ENCODE measurements around the gene HSF2BP.
"Not testable (repeated sequence)": the region's sequence is repeated elsewhere in the genome, so short reads cannot be mapped to it uniquely, and the experiment has no call there.

HSF2BP gene

DNA sequence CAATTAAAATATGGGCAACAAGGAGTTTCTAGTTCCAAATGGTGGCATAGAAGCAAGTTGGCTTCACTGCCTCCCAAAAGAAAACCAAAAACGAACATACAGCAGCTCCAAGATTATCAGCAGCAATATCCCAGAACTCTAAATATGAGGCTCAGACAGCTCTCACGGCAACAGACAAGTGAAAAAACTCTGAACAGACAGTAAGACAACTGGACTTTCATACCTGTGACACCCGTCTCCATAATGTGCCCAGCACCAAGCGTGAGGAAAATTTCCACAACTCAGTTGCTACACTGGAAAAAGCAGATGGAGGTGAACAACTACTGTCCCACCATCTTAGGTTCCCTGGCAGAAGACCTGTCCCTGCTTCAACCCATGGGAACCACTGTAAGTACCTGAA is 39.9 kb downstream of the HSF2BP start:
- no peak for DNase-seq (ENCODE audit: low read depth in 2 of 2)

DNA sequence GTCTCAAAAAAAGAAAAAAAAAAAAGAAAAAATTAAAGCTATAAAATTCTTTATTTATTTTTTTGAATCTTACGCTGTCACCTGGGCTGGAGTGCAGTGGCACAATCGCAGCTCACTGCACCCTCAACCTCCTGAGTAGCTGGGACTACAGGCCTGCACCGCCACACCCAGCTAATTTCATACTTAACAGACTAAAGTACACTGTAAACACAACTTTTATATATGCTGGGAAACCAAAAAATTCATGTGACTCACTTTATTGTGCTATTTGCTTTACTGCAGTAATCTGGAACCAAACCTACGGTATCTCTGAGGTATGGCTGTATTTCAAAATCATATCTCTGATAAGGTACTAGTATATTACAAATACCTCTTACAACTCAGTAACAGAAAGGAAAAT is 40.3 kb downstream of the HSF2BP start:
- DNase-seq (ENCODE audit: low read depth in 2 of 2), result no peak

DNA sequence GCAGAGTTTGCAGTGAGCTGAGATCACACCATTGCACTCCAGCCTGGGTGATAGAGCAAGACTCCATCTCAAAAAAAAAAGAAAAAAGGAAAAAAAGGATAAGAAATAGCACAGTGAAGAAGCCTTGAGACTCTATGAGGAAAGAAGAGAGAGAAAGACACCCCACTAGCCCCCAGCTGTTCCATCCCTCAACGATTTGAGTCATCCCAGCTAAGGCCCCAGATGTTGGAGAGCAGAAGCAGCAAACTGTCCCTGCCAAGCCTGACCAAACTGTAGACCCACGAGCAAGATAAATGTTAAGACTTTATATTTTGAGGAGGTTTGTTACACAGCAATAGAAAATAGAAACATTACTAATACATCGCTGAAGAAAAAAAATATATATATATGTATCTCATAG is 42.4 kb downstream of the HSF2BP start:
- DNase-seq (ENCODE audit: low read depth in 2 of 2), result not testable (repeated sequence)

DNA sequence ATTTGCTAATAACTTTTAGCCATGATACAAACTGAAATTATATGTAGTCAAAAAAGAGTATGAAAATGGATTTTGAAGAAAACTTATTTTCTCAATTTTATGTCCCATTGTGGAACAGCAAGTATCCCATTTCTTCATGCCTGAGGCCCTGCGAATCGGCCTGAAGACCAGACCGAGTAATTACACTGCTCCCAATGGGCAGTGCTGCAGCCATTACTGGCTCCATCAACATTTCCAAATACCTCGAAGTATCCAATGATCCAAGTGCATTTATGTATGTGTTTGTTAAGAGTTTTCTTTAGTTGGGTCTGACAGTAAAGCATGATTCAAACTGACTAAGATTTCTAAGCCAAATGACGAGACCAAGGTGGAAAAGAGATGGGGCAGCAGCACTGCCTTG is 44.4 kb downstream of the HSF2BP start:
- DNase-seq (ENCODE audit: low read depth in 2 of 2), result no peak

DNA sequence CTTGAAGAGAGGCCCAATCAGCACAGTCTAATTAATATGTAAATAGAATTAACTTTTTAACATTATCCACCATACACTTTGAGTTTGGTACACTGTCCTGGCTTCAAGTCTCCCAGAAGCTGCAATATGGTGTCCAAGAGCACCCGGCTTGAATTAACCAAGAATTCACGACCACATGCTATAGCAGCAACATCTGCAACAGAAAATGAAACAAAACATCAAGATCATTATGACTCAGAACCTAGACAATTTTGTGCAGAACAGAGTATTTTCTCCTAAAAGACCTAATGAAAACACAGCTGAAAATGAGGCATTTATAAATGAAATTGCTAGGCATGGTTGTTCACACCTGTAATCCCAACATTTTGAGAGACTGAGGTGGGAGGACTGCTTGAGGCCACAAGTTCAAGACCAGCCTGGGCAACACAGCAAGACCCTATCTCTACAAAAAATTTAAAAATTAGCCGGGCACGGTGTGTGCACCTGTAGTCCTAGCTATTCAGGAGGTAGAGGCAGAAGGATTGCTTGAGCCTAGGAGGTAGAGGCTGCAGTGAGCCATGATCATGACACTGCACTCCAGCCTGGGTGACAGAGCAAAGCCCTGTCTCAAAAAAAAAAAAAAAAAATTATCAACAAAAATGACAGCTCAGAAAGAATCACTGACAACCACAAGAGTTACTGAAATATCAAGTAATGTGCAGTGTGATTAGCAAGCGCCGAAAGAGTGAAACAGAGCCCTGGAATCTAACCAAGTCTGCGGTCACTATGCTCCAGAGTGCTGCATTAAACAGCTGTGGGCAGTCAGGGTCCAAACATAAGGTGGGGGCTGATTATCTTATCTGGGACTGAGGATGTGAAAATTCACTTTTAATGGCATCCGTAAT is 45.3 kb downstream of the HSF2BP start:
- no peak for DNase-seq (ENCODE audit: low read depth in 2 of 2)

DNA sequence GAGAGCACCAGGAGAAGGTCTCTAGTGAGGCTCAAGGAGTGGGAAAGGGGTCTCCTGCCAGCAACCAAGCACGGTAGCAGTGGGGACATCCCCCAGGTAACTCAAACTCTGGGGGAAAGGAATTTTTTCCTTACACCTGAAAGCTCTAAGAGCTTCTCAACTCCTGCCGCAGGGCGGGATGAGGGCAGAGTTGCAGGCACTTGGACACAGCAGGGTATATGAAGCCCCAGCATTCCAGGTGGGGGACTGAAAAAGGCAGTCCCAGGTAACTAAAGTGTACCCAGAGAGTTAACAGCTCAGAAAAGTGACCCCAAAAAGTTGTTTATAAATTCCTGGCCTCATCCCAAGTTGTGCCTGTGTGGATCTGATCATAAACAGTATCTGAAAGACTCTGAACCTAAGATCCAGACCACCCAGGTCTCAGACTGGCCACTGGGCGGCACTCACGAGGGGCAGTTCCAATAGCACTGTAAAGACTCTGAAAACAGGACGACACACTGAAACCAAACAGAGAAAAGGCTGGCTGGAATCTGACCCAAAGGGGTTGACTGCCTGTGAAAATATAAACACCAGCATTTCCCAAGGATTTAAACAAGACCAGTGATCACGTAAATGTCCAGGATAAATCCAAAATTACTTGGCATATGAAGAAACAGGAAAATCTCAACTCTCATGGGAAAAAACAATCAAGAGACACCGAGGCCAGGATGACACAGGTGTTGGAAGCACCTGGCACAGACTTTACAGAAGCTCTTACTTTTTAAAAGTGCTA is 47.5 kb downstream of the HSF2BP start:
- no peak for DNase-seq (ENCODE audit: low read depth in 2 of 2)

DNA sequence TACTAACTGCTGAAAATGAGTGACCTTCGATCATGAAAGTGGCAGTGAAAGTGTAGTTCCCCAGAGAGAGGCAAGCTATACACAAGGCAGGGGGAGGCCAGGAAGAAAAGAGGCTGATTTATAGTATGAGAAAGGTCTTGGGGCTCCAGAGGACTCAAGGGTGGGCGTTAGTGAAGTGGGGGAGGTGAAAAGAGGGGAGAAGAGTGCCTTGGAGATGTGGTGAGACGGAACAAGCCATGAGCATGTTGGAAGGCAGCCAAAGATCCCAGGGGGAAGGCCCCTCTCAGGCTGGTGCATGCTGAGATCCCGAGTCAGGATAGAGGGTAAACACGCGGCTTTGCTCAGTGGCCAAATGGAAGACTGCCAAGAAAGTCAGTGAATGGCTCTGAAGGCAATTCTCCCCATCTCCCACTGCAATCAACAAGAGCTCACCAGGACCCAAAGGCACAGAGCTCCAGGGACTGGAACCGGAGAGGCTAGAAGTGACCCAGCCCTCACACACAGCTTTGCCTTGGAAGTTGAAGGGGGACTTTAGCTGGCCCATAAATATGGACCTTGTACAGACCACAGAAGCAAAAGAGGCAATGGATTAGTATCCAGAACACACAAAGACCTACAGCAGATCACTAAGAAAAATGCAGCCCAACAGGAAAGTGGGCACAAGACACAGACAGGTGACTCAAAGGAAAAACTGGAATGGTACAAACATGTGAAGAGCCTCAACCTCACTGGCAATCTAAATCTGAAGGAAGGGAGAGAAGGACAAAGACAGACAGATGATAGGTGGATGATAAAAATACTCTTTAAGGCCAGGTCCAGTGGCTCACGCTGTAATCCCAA is 49.6 kb downstream of the HSF2BP start:
- no peak for DNase-seq (ENCODE audit: low read depth in 2 of 2)

DNA sequence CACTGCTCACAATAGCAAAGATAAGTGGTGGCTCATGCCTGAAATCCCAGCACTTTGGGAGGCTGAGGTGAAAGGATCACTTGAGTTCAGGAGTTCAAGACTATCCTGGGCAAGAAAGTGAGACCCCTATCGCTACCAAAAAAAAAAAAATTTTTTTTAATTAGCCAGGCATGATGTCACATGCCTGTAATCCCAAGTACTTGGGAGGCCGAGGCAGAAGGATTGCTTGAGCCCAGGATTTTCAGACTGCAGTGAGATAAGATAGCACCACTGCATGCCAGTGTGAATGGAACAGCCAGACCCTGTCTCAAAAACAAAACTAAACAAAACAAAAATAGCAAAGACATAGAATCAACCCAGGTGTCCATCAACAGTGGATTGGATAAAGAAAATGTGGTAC is 50.6 kb downstream of the HSF2BP start:
- no peak for DNase-seq (ENCODE audit: low read depth in 2 of 2)

DNA sequence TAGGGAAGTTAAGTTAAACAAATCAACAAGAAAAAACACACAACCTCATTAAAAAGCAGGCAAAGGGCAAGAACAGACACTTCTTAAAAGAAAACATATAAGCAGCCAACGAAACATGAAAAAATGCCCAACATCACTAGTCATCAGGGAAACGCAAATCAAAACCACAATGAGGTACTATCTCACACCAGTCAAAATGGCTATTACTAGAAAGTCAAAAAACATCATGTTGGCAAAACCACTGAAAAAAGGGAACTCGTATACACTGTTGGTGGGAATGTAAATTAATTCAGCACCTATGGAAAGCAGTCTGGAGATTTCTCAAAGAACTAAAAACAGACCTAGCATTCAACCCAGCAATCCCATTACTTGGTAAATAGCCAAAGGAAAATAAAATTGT is 51.1 kb downstream of the HSF2BP start:
- no peak for DNase-seq (ENCODE audit: low read depth in 2 of 2)

DNA sequence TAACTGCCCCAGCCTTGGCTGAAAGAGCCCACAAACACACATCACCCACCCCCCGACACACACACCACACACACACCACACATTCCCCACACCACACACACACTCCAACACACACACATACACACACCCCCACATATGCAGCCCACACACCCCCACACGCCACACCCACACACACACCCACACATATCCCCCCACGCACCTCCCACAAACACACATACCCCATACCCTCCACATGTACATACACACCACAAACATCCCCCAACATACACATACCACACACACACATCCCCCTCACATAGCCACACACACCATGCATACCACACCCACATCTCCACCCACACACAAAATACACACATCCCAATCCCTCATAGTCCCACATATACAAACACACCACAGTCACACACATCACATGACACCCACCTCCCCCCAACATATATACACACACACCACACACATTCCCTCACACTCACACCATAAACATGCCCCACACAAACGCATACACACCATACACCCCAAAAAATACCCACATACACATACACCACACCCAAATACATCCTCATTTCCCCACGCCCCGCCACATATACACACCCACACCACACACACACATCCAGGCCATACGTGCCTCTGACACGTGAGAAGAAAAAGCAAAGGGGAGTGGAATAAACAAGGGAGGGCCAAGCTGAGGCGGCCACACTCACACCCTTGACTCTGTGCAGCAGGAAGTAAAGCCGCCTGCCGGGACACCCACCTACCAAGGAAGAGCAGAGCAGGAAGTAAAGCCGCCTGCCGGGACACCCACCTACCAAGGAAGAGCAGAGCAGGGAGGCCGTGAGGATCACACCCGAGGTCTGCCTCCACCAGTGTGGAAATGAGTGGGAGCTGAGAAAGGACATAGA is 53.7 kb downstream of the HSF2BP start:
- DNase-seq (ENCODE audit: low read depth in 2 of 2), result no peak

DNA sequence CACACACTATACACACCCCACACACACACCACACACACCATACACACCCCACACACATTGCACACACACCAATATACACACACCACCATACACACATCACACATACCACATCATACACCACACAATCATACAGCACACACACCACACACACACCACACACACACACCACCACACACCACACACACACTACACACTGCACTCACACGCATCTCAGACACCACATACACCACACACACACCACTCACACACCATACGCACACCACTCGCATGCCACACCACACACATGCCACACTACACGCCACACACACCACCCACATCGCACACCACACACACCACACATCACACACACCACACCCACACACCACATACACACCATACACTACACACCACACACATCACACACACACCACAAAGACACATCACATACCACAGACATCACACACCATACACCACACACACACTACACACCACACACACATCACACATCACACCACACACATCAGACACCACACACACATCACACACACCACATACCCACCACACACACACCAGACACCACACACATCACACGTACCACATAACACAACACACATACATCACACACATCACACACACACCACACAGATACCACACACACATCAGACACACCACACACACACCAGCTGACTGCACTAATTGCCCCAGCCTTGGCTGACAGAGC is 54.6 kb downstream of the HSF2BP start:
- no peak for DNase-seq (ENCODE audit: low read depth in 2 of 2)

DNA sequence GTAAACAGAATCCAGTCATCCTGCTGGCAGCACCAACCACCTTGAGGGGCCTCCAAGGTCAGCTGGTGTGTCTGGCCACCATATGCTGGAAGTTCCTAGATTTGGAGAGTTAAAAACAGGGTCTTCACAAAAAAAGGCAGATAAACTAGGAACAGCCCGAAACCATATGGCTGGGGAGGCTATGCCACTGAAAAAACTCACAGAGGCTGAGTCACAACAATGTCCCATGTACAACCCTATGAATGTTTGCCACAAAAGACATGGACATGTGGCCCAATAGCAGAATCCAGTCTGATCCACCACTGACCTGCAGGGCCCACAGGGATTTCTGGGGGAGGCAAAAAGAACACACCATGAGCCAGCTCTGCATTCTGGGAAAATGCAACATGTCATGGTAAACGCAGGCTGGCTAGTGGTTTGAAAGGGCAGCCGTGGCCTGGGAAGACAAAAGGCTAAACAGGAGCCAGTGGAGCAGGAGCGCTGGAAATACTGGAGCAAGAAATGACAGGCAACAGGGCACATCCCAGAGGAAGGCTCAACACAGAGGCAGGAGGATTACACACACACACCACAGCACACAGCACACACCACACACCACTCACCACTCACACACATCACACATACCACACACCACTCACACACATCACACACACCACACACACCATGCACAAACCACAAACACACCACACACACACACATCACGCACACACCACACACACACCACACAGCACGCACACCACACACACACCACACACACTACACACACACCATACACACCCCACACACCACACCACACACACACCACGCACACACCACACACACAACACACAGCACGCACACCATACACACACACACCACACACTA is 55.4 kb downstream of the HSF2BP start:
- no peak for DNase-seq (ENCODE audit: low read depth in 2 of 2)

DNA sequence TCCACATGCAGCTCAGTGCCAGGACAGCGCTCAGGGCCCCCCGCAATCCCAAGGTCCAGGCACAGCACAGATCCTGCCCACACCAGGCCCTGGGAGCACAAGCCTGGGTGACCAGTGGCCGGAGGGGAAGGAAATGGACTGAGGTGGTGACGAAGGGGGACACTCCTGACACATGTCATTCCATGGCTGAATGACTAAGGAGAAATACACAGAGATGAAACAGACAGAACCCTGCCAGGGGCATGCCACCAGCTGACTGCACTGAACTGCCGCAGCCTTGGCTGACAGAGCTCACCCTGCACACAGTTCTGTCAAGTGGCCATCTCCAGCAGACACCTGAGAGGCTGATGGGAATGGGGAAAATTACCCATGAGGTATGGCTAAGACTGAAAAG is 56.1 kb downstream of the HSF2BP start:
- no peak for DNase-seq (ENCODE audit: low read depth in 2 of 2)

DNA sequence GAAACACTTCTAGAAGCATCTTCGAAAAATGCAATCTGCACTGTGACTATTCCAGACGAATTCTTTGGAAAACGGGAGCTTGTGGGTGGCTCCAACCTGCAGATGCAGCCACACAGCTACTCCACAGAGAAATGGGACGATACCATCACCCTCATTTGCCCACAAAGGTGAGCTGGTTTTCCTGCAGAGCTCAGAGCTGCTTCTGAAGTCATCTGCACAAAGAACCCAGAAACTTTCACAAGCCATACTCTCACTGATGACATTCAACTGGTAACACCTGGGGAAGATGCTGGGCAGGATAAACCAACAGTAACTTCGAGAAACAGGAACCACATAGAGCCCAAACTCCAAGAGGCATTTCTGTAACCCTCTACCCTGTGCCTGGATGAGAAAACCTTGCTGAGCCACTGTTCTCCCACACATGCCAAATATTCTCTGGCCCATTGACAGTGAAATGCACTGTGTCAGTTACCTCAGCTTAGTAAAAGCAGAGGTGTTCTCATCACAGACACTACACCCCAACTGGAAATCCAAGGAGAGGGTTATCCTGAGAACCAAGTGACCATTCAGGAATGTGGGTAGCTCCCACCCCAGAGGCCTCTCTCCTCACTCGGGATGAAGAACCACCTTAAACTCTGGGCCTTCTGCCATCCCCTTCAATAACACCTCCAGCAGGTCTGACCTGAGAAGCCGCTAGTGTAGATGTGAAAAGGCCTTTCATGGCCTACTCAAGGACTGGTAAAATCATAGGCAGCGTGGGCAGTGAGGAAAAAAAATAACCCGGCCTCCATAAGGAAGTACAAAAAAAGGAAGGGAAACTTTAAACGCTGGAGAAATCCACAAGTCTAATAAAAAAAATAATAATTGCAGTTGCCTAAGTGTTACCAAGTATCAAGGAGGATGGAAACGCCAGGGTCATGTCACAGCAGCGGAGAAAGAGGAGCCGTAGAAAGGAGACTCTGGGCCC is 56.7 kb downstream of the HSF2BP start:
- DNase-seq (ENCODE audit: low read depth in 2 of 2), result no peak

DNA sequence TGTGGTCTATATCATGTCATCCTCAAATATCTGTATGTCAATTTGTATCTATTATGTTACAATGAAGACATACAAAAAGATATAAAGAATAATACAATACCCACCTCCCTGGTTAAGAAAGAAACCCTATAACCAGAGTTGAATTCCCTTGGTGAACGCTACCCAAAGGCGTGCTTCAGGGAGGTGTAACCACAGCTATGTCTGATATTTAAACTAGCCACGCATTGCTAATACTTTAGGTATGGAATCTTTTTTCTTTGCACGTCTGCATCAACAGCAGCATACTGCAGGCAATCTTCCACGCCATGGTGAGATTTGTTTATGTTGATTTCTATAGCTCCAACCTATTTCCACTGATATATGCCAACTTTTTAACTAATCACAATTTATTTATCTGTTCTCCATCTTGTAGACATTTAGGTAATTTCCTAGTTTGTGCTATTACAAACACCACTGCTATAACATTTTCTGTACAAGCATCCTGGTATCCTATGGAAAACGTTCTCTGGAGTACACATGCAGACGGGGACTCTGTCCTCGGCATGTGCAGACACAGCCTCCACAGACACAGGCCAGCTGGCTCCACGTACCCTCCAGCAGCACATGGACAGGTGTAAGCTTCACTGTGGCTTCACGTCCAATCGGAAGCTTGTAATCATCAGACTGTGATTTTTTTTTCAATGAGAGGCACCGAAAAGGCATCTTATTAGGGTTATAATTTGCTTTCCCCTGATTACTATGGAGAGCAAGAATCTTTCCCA is 58.5 kb downstream of the HSF2BP start:
- no peak for DNase-seq (ENCODE audit: low read depth in 2 of 2)

DNA sequence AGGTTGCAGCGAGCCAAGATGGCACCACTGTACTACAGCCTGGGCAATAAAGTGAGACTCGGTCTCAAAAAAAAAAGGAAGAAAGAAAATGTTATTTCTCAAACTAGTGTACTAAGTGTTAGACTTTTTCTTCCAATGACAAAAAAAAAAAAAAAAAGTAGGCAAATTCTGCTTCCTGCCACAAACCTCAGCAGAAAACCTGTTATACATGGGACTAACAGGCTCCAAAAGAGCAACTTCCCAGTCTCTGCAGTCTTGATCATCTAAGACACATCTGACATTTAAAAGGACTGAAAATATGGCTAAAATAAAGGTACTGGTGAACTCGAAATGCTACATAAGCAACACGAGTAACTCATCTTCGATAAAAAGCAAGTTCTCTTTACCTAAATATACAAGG is 59.6 kb downstream of the HSF2BP start:
- DNase-seq (ENCODE audit: low read depth in 2 of 2), result no peak

DNA sequence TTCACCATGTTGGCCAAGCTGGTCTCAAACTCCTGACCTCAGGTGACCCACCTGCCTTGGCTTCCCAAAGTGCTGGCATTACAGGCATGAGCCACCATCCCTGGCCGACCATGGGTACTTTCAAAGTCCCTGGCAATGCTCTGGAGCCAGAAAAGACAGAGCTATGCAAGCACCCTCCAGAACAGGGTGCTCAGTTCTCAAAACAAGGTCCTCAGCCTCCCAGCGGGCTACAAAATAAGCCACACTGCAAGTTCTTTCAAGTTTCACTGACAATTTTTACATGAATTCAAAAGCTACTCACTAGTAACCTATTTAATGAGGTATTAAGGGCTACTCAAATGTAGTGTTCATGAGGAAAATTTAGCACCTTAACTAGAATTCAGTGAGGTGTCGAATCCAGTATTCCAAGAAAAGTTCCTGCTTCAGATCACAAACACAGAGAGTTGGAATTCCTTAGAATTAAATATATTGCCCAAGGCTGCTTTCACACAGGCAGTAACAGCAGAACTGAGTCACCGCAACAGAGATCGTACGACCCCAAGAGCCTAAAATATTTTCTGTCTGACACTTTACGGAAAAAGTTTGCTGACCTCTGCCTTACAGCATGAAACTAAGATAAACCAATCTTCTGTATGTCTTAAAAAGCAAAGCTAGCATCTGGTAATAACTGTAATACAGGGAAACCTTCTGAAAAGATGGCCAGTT is 60.7 kb downstream of the HSF2BP start:
- DNase-seq (ENCODE audit: low read depth in 2 of 2), result no peak
